ENCODE results near the gene MRPL10.

MRPL10 gene

DNA sequence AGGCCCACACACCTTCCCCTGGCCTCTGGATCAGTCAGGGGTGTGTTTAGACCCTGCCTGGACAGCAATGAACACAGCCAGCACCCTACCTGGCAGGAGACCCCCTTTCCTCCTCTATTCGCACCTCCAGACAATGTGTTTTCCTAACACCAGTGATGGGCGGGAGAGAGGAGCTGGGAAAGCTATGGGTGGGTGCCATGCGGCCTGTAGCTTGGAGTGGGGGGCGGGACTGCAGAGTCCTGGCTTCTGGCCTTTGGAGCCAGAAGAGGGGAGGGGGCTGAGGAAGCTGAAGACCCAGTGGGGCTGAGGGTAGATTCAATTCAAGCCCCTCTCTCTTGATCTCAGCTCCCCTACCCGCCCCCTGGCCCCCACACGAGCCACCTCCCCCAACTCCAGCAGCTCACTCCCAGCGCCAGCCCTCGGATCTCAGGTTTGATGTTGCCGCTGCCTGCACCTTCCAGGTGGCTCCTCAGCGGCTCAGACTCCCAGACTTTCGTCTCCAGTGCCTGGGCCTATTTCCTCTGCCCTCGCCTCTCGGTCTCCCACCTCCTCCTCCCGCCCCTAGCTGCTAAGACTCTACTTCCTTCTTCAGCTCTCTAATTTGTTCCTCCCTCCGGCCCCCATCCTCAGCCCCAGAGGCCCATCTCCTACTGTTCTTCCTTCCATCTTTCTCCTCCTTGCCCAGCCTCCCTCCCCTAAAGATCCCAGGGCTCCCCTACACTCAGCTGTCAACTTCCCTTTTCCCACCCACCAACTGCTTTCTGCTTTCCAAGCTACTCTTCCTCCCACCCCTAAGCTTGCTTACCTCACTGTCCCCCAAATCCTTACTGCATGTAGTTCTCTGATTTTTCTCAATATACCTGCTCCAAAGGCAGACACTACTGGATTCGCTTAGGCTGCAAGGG, 26.5 kb upstream of the MRPL10 start:
- DNase-seq: no peak

DNA sequence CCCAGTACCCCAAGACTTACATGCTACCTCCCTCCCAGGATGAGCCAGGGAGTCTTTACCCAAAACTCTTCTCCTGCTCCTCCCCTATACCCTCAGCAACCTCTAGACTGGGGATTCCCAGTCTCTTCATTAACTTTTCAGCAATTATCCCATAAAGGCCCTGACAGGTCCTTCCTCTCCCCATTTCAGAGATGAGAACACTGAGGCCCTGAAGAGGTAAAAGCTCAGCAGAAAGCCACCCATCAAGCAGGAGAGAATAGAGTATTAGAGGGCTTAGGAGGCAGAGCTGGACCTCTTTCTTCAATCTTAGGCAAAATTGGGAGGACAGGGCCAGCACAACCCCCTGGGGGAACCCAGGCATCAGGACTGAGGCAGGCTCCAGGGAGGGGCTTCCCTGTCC, 25.5 kb upstream of the MRPL10 start:
- DNase-seq: no peak

GRCh38 chr17:47855737-47856136, 24.4 kb upstream of the MRPL10 start:
- DNase-seq: no peak

GRCh38 chr17:47853616-47854015, 22.3 kb upstream of the MRPL10 start:
- DNase-seq: no peak

- DNase-seq: no peak
Measured at GRCh38 chr17:47852113-47852949, 21.0 kb upstream of the MRPL10 start.

- DNase-seq: no peak
Measured at GRCh38 chr17:47851764-47852112, 20.4 kb upstream of the MRPL10 start.

DNA sequence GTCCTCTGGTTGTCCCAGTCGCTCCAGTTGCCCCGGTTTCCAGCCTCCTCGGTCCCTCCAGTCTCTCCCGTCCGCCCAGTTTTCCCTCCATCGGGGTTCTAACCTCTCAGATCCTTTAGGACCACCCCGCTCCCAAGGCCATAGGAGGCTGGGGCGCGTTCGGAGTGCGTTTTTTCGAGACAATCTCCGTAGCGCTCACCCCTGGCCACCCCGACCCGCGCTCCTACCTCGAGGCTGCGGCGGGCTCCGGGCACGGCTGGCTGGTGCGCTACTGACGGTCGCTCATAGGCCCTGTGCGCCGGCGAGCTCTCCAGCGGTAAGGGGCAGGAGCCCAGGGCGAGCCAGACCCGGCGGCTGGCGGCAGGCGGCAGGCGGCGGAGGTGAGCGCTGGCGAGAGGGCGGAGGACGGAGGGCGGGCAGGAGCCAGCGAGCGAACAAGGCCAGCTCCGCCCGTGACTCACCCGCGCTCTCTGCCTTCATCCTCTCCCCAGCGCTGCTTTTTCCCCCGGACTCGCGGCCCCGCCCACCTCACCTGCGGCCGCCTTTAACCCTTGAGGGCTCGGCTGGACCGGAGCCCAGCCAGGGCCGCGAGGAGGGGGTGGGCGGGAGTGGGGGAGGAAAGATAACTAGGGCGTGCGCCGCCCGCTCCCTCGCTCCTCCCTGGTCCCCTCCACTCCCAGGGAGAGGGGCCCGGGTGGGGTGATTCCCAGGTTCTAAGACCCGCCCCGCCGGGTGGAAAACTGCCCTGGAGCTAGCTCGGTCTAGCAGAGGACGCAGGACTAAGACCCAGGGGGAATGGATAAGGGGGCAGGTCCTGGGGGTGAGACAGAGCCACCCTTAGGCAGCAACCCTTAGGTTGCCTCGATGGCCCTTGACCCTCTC, 19.6 kb upstream of the MRPL10 start, which contains the start of gene SP6:
Gene SP6, minus strand, starts transcription at position 472 of the 882 bp plus-strand sequence. CDS start 2,734 bp downstream, outside the sequence.
- peak; percentile 71 for DNase-seq

DNA sequence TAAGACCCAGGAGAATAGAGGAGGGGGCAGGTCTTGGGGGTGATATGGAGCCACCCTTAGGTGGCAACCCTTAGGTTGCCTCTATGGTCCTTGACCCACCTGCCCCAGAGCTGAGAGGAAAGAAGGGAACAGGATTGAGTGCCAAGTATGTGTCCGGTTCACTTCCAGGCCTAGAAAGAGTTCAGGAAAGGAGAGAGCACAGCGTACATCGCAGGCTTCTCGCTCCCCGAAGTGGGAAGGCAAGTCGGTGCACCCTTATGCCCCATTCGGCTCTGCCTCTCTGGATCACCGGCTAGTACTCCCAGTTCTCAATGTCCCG, 19.0 kb upstream of the MRPL10 start:
- no peak for DNase-seq

DNA sequence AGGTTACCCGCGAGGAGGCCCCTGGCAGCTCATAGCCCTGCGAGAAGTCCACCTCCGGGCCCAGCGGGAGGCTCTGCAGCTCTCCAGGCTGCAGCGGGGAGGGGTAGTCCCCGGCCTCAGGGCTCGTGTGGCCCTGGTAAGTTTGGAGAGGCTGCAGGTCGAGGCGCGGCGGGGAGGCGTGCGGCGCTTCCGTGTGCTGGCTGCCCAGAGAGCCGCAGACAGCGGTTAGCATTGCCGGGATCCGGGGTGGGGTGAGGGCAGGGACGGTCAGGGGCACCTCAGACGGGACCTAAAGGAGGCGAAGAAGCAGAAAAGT, 16.8 kb upstream of the MRPL10 start:
- no peak for DNase-seq

GRCh38 chr17:47847341-47848197, 16.2 kb upstream of the MRPL10 start:
- DNase-seq: no peak

DNA sequence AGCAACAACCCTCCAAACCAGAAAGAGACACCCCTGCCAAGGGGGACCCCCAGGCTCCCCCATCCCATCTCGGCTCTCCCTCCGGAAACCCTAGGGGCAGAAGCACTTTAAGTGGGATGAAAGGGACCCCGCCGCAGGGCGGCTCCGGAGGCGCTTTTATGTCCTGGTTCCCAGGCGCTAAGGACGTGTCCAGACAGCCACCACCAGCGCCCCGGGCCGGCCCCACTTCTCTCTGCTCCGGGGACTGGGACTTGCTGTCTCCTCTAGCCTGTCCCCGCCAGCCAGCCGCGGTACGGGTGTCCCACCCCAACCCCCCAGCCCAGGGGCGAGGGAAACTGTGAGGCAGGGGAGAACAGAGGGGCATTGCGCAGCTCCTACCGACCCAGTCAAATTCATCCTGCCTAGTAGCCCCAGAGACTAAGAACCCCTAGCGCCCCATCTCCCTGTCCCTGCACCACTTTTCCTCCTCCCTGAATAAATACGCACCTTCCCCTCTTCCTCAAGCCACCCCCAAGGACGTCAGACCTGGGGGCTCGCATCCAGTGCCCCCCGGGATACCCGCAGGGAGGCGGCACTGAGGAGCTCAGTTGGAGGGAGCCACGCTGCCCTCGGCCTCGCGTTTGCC, 15.5 kb upstream of the MRPL10 start:
- DNase-seq: no peak

DNA sequence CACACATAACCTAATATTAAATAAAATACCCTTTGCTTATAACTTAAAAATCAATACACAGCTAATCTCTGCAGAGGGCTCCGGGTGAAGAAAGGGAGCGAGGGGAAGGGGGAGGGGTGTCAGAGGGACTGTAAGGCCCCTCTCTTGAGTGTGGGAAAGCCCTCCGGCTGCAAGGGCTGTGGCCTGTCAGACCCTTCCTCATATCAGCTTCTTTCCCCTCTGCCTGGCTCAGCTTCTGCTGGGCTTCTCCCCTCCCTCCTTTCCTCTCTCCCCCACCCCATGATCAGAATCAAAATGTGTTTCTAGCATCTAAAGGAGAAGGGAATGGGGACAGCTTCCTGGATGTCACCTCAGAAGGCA, 14.4 kb upstream of the MRPL10 start:
- DNase-seq: no peak

- no peak for DNase-seq
Measured at GRCh38 chr17:47844814-47845715, 13.7 kb upstream of the MRPL10 start.

- no peak for DNase-seq
Measured at GRCh38 chr17:47844227-47844626, 12.9 kb upstream of the MRPL10 start.

DNA sequence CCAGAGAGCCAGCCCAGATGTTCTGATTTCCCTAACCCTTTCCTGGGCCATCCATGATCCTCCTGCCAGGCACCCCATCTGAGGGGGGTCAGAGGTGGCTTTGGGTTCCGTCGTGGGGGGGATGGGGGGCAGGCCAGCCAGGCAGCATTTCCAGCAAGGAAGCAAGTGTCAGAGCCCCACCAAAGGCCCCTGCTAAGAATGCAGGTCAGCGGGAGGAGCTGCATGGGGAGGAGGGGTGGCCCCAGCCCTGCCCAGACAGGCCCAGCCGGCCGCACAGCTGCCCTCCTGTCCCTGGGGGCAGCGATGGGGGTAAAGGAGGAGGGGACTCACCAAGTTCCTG, 12.0 kb upstream of the MRPL10 start:
- no peak for DNase-seq

DNA sequence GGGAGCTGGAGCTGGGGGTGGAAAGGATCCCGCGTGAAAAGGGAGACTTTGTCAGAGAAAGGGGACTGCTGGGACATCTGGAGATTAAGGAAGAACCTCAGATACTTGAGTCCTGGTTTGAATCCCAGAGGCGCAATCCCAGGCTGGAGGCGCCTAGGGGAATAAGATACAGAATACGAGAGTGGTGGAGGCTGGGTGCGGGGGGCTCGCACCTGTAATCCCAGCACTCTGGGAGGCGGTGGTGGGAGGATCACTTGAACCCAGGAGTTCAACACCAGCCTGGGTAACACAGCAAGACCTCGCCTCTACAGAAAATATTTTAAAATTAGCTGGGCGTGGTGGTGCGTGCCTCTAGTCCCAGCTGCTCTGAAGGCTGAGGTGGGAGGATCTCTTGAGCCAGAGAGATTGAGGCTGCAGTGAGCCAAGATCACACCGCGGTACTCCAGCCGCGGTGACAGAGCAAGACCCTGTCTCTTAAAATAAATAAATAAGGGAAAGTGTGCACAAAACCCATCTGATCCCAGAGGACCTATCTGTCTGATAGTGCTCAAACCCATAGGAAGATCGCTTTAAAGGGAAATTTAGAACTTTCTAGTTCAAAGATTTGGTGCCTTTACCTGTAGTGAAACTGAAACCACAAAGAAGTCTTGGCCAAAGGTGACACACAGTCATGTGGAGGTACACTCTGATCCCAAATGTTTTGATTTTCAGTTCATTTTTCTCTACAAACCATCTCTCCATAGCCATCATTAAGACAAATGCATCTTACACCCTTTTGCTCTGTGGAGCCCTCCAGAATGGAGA, 10.3 kb upstream of the MRPL10 start:
- DNase-seq: no peak

DNA sequence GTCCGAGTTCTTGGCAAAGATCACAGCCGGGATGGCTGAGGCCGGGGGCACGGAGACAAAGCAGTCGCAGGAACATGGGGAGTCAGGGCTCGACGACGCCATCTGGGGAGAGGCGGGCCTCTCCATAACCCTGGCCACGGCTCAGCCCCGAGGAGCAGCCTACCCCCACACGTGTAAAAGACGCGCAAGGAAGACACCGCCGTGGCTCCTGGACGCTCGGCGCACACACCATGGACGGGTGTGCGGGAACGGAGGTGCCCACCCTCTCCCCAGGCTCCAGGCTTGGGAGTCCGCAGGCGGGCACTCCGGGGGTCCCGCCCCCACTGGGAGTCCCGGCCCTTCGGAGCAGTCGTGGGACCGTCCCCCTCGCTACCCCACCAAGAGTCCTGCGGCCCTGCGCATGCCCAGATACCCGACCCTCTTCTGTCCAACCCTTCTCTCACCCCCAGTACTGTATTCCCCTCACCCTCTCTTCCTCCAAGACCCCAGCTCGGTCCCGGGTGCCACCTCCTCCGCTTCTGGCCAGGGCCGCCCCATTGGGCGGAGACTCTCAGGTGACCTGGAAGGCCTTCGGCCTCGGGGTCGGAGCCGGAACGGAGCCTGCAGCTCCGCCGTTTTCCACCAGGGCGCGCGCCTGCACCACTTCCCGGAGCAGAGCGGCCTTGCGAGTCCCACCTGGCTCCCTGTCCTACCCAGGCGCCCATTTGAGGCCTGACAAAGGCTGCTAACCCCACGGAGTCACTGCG, 9.6 kb upstream of the MRPL10 start, which contains the start of gene SCRN2:
Gene SCRN2, minus strand, starts transcription at position 532 of the 746 bp plus-strand sequence. Its CDS starts 430 bp downstream, at position 102.
- DNase-seq: peak; percentile 87

GRCh38 chr17:47840001-47840741, 8.8 kb upstream of the MRPL10 start:
- DNase-seq: peak; percentile 9
